Measurements from ENCODE around the gene TMEM130.
A peak's percentile ranks its signal among the peaks of the same experiment; 100 is the strongest.
"Not testable (repeated sequence)": the region's sequence is repeated elsewhere in the genome, so short reads cannot be mapped to it uniquely, and the experiment has no call there.

TMEM130 gene

DNA sequence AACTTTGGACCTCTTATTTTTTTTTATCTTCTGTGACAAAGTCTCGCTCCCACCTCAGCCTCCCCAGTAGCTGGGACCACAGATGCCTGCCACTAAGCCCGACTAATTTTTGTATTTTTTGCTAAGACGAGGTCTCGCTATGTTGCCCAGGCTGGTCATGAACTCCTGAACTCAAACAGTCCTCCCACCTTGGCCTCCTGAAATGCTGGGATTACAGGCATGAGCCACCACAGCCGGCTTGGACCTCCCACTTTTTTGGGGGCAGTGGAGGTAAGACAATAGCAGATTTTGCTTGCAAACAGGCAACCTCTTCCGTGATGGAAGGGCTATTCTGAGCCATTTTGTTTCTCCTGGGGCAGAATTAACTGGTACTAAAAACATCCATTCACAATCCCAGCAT lies 7.3 kb upstream of the TMEM130 start:
- no peak for DNase-seq (ENCODE audit: low spot score)

DNA sequence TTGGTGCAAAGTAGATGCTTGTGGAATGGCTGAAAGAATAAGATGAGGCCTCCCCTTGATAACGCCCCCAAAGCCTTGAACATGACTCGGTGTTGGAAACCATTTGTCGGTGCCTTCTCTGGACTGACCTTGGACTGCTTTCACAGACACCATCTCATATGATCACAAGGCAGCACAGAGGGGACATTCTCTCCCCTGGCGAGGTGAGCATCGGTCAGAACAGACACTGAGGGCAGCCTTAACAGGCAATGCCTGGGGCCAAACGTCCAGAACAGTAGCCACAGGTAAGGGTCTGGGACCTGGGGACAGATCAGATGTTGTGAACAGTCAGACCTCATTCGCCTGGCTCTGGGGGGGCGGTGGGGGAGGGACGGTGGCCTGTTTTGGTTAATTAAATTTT lies 5.7 kb upstream of the TMEM130 start:
- no peak for DNase-seq (ENCODE audit: low spot score)

DNA sequence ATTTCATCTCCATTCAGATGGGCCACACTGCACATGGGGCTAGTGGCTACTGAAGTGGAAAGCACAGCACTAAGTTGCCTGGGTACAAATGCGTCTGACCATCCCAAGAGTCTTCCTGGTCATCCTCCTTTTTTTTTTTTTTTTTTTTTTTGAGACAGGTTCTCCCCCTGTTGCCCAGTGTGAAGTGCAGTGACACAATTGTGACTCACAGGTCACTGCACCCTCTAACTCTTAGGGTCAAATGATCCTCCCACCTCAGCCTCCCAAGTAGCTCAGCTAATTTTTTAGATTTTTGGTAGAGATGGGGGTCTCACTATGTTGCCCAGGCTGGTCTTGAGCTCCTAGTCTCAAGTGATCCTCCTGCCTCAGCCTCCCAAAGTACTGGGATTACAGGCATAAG lies 5.1 kb upstream of the TMEM130 start:
- no peak for DNase-seq (ENCODE audit: low spot score)

DNA sequence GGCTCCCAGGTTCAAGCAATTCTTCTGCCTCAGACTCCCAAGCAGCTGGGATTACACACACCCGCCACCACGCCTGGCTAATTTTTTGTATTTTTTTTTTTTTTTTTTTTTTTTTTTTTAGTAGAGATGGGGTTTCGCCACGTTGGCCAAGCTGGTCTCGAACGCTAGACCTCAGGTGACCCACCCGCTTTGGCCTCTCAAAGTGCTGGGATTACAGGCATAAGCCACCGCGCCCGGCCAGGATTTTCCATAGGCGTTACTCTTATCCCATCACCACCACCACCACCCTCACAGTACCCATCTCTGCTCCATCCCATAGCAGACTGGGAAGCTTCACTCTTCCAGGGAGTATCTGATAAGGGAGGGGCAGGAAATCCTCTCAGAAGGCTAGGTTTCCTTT lies 3.8 kb upstream of the TMEM130 start:
- not testable (repeated sequence) for DNase-seq (ENCODE audit: low spot score)

DNA sequence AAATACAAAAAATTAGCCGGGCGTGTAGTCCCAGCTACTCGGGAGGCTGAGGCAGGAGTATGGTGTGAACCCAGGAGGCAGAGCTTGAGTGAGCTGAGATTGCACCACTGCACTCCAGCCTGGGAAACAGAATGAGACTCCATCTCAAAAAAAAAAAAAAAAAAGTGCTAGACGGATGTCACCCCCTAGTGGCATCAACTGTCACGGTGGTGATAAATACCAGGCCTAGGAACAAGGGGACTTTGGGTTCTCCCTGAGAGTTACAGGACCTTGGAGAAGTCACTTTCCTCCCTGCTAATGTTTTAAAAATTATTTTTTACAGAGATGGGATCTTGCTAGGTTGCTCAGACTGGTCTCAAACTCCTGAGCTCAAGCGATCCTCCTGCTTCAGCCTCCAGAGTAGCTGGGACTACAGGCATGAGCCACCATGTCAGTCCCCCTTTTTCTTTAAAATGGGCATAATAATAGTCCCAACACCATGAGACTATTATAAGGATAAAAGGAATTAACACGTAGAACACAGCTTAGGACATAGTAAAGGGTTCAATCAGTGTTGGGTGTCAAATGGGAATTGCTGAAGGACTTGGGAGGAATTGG lies 2.6 kb upstream of the TMEM130 start:
- DNase-seq (ENCODE audit: low spot score), result no peak

DNA sequence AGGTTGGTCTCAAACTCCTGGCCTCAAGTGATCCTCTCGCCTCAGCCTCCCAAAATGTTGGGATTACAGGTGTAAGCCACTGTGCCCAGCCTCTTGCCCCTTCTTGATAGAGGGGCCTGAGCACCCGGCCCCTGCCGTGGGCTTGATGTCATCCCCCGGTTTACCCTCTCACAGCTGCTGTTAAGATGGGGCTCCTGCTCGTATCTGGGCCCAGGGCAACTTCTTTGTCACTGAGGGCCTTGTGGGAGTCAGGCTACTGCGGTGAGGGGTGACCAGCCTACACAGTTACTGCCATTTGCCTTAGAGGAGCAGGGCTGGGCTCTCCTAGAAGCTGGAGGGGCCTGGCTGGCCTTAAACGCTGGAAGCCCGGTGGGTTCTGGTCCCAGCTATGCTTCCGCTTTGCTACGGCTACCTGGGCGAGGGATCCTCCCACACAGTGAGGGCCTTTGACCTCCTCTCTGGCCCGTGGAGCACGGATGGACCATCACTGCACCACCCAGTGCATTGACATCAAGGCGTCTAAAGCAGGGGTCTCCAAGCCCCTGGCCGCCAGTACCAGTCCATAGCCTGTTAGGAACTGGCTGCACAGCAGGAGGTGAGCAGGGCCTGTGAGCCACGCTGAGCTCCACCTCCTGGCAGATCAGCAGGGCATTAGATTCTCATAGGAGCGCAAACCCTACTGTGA lies 1.1 kb upstream of the TMEM130 start:
- no peak for DNase-seq (ENCODE audit: low spot score)

DNA sequence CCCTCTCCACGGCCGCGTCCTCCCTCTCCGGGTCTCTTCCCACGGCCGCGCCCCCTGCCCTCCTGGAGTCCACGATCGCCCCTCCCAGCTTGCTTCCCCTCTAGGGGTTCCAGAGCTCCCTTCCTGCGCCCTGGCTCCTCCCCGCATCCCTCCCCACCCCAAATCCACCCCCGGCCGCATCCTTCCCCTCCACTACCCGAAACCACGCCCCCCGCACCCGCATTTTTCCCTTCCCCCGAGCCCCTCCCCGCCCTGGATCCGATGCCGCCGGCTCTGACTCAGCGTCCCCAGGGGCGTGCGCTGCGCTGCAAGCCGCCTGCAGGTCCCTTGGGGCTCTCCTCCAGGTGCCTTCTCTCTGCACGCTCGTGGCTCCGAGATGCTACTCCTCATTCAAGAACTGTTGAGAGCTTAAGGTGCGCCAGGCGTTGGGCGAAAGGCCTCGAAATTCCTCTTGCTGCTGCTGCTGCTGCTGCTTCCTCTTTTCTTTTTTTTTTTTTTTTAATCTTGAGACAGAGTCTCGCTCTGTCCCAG lies 372 bp upstream of the TMEM130 start:
- peak; percentile 71 for DNase-seq (ENCODE audit: low spot score)

DNA sequence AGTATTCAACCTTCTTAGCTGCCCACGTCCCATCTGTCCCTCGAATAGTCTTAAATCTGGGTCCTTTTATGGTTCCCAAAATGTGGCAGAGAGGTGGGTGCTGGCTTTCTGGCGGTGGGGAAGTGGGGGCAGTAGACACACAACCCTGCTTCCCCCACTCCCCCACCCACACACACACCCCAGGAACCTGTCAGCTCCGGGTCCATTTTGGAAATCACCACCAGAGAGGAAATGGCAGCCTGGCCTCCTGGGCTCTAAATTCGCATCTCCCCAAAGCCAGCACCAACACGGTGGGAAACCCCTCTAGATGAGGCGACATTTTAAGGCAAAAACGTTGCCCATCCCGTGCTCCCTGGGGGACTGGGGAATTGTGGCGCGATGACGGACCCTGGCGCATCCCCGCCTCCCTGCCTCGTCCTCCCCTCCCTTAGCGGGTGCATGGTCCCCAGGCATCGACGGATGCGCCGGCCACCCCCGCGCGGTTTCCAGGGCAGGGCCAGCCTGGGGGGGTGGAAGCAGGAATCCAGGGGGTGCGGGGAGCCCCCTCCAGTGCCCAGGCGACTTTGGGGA lies 702 bp downstream of the TMEM130 start:
- no peak for DNase-seq (ENCODE audit: low spot score)

DNA sequence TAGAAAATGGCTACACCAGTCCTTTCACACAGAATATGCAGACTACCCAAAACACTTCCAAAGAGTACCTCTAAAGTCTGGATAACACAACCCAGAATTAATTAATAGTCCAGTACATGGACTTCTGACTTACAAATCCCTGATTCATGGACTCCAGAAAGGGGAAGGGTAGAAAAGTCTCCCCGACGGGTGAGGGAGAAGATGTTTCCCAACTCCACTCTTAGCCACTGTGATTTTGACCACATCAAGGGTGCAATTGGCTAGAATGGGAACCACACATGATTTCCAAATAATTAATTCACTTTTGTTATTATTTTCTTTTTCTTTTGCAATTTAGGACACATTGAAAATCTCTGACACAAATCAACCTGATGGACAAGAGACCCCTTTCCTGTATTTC lies 1.4 kb downstream of the TMEM130 start:
- no peak for DNase-seq (ENCODE audit: low spot score)

DNA sequence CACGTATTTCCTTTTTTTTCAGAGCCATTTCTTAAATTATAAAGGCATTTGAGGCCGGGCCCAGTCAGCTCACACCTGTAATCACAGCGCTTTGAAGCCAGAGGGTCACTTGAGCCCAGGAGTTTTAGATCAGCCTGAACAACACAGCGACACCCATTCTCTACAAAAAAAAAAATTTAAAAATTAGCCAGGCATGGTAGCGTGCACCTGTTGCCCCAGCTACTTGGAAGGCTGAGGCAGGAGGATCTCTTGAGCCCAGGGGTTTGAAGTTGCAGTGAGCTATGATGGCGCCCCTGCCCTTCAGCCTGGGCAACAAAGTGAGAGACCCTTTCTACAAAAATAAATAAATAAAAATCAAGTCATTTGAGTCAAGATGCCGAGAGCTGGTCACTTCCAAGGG lies 3.0 kb downstream of the TMEM130 start:
- DNase-seq (ENCODE audit: low spot score), result no peak

DNA sequence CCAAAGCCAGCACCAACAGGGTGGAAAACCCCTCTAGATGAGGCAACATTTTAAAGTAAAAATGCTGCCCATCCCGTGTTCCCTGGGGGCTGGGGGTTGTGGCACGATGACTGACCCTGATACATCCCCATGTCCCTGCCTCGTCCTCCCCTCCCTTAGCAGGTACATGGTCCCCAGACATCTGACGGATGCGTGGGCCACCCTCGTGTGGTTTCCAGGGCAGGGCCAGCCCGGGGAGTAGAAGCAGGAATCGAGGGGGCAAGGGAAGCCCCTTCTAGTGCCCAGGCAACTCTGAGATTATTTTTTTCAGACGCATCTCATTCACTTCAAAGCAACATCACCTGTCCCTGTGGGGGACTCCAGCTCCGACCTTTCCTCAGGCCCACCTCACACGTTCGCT lies 3.5 kb downstream of the TMEM130 start:
- no peak for DNase-seq (ENCODE audit: low spot score)

DNA sequence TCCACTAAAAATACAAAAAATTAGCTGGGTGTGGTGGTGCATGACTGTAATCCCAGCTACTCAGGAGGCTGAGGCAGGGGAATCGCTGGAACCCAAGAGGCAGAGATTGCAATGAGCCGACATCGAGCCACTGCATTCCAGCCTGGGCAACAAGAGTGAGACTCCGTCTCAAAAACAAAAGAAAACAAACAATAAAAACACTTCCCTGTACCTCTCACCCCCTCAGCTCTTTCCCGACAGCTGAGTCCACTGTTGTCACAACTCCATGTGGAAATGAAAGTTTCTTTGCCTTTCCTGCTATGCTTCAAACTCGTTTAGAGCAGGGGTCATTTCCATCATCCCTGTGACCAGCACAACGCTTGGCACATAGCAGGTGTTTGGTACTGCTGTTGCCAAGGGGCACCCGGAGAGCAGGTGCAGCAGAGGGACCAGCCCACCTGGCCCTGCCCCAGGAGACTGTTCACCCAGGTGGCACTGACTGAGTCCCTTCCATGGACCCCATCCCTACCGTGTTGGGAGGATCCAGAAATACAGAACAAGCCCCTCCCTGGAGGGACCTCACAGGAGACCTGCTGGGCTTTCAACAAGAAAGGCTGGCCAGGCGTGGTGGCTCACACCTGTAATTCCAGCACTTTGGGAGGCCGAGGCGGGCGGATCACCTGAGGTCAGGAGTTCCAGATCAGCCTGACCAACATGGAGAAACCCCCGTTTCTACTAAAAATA lies 4.9 kb downstream of the TMEM130 start:
- DNase-seq (ENCODE audit: low spot score), result no peak

DNA sequence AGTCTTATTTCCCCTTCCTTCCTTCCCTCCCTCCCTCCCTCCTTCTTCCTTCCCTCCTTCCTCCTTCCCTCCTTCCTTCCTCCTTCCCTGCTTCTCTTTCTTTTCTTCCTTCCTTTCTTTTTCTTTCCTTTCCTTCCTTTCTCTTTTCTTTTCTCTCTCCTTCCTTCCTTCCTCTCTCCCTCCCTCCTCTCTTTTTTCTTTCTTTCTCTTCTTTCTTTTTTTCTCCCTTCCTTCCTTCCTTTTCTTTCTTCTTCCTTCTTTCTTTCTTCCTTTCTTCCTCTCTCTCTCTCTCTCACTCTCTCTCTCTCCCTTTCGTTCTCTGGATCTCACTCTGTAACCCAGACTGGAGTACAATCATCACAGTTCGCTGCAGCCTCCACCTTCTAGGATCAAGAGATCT lies 6.2 kb downstream of the TMEM130 start:
- no peak for DNase-seq (ENCODE audit: low spot score)

DNA sequence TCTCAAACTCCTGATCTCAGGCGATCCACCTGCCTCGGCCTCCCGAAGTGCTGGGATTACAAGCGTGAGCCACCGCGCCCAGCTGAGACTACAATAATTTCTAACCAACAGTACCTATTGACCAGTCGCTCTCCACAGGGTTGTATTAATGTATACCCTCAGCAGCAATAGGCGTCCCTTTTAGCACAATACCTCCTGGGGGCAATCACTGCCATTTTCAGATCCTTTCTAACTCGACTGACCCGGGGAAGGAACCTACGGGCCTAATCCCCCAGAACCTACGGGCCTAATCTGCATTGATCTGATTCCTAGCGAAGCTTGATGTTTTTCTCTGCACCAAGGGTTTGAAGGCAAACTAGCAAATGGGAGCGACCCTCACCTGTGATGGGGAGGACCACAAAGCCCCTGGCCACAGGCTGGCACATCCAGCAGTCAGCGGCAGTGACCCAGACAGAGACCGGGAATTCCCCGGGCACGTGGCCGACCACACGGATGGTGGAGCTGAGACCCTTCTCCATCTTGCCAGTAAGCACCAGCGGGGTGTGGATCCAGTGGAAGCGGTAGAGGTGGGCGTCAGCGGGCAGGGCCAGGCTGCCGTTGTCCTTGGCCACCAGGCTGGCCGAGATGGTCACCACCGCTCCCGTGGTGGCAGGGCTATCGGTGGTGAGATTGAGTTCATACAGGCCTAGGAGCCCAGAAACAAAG lies 6.9 kb downstream of the TMEM130 start:
- no peak for DNase-seq (ENCODE audit: low spot score)

DNA sequence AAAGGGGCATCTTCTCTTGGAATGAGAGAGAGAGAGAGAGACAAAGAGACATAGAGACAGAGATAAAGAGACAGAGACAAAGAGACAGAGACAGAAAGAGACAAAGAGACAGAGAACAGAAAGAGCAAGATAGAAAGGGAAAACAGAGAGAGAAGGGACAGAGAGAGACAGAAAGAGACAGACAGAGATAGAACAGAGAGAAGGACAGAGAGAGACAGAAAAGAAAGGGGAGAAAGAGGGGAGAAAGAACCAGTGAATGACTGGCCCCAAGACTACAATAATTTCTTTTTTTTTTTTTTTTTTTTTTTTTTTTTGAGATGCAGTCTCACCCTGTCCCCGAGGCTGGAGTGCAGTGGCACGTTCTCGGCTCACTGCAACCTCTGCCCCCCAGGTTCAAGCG lies 7.6 kb downstream of the TMEM130 start:
- DNase-seq (ENCODE audit: low spot score), result no peak

DNA sequence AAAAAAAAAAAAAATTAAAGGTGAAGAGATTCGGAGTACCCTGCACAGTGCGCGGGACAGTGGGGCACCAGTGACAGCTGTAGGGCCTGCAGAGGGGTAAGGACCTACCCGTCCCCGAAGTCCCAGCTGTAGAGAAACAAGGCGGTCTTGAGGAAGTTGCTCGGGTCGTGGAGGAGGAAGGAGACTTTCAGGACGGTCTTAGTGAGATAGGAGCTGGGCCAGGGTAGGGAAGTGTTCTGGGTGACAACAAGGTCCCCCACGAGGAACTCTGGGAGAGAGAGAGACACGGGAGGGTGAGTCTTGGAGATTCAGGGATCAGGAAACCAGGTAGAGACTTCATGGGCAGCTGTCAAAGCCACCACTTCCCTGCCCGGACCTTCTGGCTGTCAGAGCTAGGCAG lies 9.7 kb downstream of the TMEM130 start:
- DNase-seq (ENCODE audit: low spot score), result no peak

DNA sequence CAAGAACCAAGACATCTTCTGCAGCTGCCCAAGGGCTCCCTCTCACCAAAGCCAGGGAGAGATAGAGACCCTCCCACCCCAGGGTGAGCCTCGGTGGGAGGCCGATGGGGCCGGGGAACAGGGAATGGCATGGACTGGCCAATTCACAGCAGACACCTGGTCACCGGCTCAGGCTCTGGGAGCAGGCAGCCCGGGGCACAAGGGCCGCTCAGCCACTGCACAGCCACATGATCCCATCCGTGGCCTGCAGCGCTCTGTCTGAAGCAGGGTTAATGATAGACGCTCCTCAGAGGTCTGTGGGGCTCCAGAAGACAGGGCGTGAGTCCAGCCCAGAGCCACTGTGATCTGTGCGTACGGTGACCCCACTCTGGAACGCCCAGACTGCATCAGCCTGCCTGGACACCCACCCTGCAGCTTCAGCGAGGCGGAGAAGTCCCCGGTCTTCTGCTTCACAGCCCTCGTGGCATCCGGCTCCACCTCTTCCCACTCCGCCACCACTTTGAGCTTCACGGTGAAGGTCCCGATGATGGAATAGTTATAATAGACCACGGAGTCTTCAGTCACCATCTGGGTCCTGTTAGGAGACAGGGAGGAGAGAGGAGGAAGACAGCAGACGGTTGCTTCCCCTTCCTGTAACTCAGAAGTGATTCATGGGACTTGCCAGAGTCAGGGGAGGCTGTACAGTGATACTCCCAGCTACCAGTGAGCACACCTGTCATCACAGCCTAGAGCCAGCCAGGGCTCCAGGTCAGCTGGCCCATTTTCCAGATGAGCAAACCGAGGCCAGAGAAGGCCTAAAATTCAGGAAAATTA lies 14.0 kb downstream of the TMEM130 start:
- no peak for DNase-seq (ENCODE audit: low spot score)

DNA sequence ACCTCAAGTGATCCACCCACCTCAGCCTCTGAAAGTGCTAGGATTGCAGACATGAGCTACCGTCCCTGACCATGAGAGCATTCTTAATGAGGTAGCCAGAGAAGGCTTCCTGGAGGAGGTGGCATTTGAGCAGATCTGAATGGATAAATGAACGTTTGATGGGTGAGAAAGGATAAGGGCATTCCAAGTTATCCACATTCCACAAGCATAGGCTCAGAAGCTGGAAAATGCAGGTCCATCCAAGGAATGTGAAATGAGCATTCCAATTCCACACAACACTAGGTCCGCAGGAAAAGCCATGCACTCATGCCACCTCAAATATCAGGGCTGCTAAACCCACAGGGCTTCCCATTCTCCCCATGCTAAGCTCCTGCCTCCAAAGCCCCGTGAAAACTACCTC lies 17.0 kb downstream of the TMEM130 start:
- DNase-seq (ENCODE audit: low spot score), result no peak

DNA sequence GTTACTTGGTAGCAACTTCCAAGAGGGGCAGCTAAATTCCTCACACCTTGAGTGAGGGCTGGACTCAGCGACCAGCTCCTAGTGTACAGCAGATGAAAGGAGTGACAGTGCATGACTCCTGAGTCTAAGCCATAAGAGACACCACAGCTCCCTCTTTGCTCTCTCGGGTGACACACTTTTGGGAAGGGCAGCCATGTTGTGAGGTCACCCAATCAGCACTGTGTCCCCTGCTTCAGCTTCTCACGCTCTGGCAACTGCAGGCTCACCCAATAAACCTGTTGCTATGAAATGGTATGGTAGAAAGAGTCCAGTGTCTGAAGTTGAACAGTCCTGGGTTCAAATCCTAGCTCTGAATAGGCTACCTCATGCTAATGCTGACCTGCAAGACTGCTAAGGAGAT lies 20.9 kb downstream of the TMEM130 start:
- no peak for DNase-seq (ENCODE audit: low spot score)

DNA sequence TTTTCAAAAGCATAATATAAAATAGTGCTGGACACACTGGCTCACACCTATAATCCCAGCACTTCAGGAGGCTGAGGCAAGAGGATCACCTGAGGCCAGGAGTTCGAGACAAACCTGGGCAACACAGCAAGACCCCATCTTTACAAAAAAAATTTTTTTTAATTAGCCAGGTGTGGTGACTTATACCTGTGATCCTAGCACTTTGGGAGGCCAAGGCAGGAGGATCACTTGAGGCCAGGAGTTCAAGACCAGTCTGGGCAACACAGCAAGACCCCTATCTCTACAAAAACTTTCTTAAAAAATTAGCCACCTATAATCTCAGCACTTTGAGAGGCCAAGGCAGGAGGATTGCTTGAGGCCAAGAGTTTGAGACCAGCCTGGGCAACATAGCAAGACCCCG lies 27.3 kb downstream of the TMEM130 start:
- not testable (repeated sequence) for DNase-seq (ENCODE audit: low spot score)

All from Ammon's horn (tissue), 1 donor.